Mesothelial cell of epicardium (in vitro differentiated cells): ENCODE results near the gene ZNF362. TPM values are rescaled to one million over a fixed set of nuclear protein-coding genes. Genes with fewer than 3 reads are reported as not detected.
A peak's percentile ranks its signal among the peaks of the same experiment; 100 is the strongest.

Experiments used
- DNase-seq, 2 experiments: peaks; one replicate each; pipeline ENCODE4 v3.0.0; 2021; ENCODE audit warnings: low spot score in 2 of 2; ENCODE audit not compliant: unreplicated experiment in 2 of 2
- H3K27ac Mint-ChIP-seq: 2 replicates; pipeline ENCODE4 v1.8.0; 2021; ENCODE audit warnings: mixed read lengths
- H3K27me3 Mint-ChIP-seq: 2 replicates; pipeline ENCODE4 v1.8.0; 2021; ENCODE audit warnings: low read depth, mixed read lengths
- H3K36me3 Mint-ChIP-seq: 2 replicates; pipeline ENCODE4 v1.8.0; 2021; ENCODE audit warnings: mixed read lengths
- H3K4me1 Mint-ChIP-seq: 2 replicates; pipeline ENCODE4 v1.8.0; 2021; ENCODE audit warnings: mixed read lengths
- H3K4me3 Mint-ChIP-seq: 2 replicates; pipeline ENCODE4 v1.8.0; 2021; ENCODE audit warnings: mild to moderate bottlenecking, moderate library complexity, mixed read lengths
- H3K9me3 Mint-ChIP-seq: 2 replicates; pipeline ENCODE4 v1.8.0; 2021; ENCODE audit warnings: mixed read lengths
- total RNA-seq: library from RNA; stranded (reverse); gene quantifications from 3 replicates; pipeline ENCODE4 v1.2.1, GENCODE V29; 2021
- TF ChIP-seq, protein P1 (sequence below): fragments of 200-600 bp; sonication (generic); IDR thresholded peaks from one replicate; pipeline ENCODE4 v1.5.0; 2021; ENCODE audit warnings: antibody characterized with exemption; ENCODE audit not compliant: unreplicated experiment

Gene ZNF362
- total RNA-seq, 1 donor from 2014 or later = 114 TPM

- Mint-ChIP-seq H3K4me3 (peak overlapping the region; percentile 99), H3K27ac (peak overlapping the region; percentile 99)
Observed at GRCh38 chr1:33258788-33259274, 2.5 kb downstream of the ZNF362 start.

DNA sequence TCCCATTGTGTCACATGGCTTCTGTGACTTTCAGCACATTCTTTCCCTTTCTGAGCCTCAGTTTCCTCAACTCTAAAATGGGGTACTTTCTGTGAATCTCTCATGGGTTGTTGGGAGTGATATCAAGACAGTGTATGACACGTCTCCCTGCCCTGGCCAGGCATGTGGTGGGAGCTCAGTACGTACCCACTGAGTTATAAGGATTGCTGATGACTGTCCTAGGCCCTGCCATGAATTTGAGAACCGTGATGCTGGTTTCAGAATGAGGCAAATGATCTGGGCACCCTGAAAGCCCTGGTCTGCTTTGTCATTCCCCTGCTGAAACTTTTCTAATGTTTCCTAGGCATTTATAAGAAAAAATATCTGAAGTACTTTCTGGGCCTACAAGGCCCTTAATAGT is 3.6 kb downstream of the ZNF362 start:
- H3K9me3 Mint-ChIP-seq = no peaks in the 10 kb centered on the region
- TF ChIP-seq, protein P1, sequence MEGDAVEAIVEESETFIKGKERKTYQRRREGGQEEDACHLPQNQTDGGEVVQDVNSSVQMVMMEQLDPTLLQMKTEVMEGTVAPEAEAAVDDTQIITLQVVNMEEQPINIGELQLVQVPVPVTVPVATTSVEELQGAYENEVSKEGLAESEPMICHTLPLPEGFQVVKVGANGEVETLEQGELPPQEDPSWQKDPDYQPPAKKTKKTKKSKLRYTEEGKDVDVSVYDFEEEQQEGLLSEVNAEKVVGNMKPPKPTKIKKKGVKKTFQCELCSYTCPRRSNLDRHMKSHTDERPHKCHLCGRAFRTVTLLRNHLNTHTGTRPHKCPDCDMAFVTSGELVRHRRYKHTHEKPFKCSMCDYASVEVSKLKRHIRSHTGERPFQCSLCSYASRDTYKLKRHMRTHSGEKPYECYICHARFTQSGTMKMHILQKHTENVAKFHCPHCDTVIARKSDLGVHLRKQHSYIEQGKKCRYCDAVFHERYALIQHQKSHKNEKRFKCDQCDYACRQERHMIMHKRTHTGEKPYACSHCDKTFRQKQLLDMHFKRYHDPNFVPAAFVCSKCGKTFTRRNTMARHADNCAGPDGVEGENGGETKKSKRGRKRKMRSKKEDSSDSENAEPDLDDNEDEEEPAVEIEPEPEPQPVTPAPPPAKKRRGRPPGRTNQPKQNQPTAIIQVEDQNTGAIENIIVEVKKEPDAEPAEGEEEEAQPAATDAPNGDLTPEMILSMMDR = no peak
- peaks cover 13% of the 10 kb centered on the region for H3K36me3 Mint-ChIP-seq
- H3K4me1 Mint-ChIP-seq = peaks cover 50% of the 10 kb centered on the region
- no peak overlapping the region for H3K4me3 Mint-ChIP-seq
- H3K27ac Mint-ChIP-seq = peak overlapping the region; percentile 68
- H3K27me3 Mint-ChIP-seq = no peaks in the 10 kb centered on the region
- DNase-seq = no peak

More at GRCh38 chr1:33258788-33259274, 2.5 kb downstream of the ZNF362 start:
- Mint-ChIP-seq H3K36me3 (peaks cover 13% of the 10 kb centered on the region), H3K9me3 (no peaks in the 10 kb centered on the region), H3K4me1 (peaks cover 55% of the 10 kb centered on the region), H3K27me3 (no peaks in the 10 kb centered on the region)
- DNase-seq = no peak
- TF ChIP-seq, protein P1 = no peak

DNA sequence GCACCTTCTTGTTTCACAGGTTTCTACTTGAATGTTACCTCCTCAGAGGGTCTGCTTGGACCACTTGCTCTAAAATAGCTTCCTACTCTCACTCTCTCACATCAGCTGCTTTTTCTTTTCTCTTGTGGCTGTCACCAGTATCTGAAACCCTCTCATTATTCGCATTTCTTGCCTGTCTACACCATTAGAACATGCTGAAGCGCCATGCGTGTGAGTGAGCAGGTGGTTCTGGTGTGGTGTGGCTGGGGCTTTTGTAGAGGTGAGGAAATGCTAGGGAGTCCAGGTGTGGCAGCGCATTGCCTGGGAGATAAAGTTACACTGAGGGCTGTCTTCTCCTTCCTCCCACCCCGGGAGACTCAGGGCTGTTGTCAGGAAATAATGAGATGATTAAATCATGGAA is 4.1 kb downstream of the ZNF362 start:
- Mint-ChIP-seq H3K27me3 (no peaks in the 10 kb centered on the region), H3K4me1 (peaks cover 46% of the 10 kb centered on the region), H3K9me3 (no peaks in the 10 kb centered on the region), H3K4me3 (no peak overlapping the region), H3K27ac (peak overlapping the region; percentile 68), H3K36me3 (peaks cover 13% of the 10 kb centered on the region)
- TF ChIP-seq, protein P1 = no peak
- DNase-seq = no peak

DNA sequence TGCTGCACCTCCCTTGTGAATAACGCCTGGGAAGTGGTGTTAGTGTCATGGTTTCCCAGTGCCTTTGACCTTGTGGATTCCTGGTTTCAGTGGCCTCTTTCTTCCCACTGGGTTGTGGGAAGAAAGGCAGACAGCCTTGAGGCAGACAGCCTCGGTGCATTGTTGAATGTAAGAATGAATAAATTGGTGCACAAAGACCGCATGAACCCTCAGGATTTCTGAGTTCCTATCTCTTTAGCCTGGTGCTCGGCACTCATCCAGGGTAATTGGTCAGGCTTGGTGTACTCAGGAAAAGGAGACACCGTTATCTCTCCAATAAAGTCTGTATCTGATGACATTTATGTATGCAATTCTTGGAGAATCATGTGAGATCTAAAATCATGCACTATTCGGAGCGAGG is 5.1 kb downstream of the ZNF362 start:
- no peak for DNase-seq
- H3K9me3 Mint-ChIP-seq = no peaks in the 10 kb centered on the region
- TF ChIP-seq, protein P1 = no peak
- no peaks in the 10 kb centered on the region for H3K27me3 Mint-ChIP-seq
- H3K27ac Mint-ChIP-seq = peak overlapping the region; percentile 85
- H3K4me1 Mint-ChIP-seq = peaks cover 46% of the 10 kb centered on the region
- H3K4me3 Mint-ChIP-seq = peak overlapping the region; percentile 8
- H3K36me3 Mint-ChIP-seq = peaks cover 13% of the 10 kb centered on the region

- TF ChIP-seq, protein P1 = no peak
- no peak for DNase-seq
- H3K27ac Mint-ChIP-seq = no peak overlapping the region
- no peaks in the 10 kb centered on the region for H3K27me3 Mint-ChIP-seq
- H3K4me1 Mint-ChIP-seq = peaks cover 34% of the 10 kb centered on the region
- H3K36me3 Mint-ChIP-seq = peaks cover 17% of the 10 kb centered on the region
- no peaks in the 10 kb centered on the region for H3K9me3 Mint-ChIP-seq
- no peak overlapping the region for H3K4me3 Mint-ChIP-seq
Observed at GRCh38 chr1:33263890-33264504, 7.7 kb downstream of the ZNF362 start.
